ES-I3 (cell line): Measurements from ENCODE around the gene KAZN.

Experiments
- H3K36me3 ChIP-seq: 2 replicates; pipeline ENCODE4 v1.6.1; 2013; ENCODE audit warnings: mild to moderate bottlenecking, low read length, control low read depth, moderate library complexity; ENCODE audit not compliant: insufficient read depth
- H3K4me1 ChIP-seq: 2 replicates; pipeline ENCODE4 v1.6.1; 2013; ENCODE audit warnings: mild to moderate bottlenecking, control low read depth, low read length; ENCODE audit not compliant: insufficient read depth
- H3K9ac ChIP-seq: 2 replicates; pipeline ENCODE4 v1.6.1; 2013; ENCODE audit warnings: low read depth, mild to moderate bottlenecking, low read length, moderate library complexity
- H3K9me3 ChIP-seq: 2 replicates; pipeline ENCODE4 v1.6.1; 2013; ENCODE audit warnings: mild to moderate bottlenecking, low read length, moderate library complexity; ENCODE audit not compliant: control insufficient read depth, insufficient read depth

The KAZN gene

GRCh38 chr1:14939527-14940284 is 341.2 kb downstream of the KAZN start:
- no peak overlapping the region for H3K9ac ChIP-seq
- H3K36me3 ChIP-seq: no peaks in the 10 kb centered on the region
- no peaks in the 10 kb centered on the region for H3K9me3 ChIP-seq
- H3K4me1 ChIP-seq: peaks cover 25% of the 10 kb centered on the region

DNA sequence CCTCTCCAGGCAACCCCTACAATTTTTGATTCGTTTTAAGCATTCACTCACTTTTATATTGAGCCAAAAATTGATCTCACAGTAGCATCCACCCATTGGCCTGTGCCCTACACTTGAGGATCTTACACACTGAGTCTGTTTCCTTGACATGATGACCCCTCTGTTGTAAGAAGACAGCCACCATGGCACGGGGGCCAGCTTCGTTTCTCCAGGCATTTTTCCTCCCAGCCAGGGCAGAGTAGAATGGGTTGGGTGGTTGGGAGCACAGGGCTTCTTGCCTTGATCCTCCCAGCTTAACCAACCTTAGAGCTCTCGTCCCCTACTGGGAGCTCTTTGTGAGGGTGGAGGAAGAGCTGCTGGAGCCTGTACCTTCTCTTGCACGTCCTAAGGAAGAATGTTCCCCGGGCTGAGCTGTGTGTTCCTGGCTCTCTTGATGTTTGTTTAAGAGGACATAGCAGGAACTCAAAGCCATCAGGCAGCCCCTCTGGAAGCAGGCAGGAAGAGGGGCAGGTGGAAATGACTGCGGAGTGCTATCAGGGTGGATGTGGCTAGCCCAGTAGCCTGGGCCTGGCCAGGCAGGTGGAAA is 341.9 kb downstream of the KAZN start:
- Histone ChIP-seq H3K9ac (no peak overlapping the region), H3K36me3 (no peaks in the 10 kb centered on the region), H3K4me1 (peaks cover 29% of the 10 kb centered on the region), H3K9me3 (no peaks in the 10 kb centered on the region)

DNA sequence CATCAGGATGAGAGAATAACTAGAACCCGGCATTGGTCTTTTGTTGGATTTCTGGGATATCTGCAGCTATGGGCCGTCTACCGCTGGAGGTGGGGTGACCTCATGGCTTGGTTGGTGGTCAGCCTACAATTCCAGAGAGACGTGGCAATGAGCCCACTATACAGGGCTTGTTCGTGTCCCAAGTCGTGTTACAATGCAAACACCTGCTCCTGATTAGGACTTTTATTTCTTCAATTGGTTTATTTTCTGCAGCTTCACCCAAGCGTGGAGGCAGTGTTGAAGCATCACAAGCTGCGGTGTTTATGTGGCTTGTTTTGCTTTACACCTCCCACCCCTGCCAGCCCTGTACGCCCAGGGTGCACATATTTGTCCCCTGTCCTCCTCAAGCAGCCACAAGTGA is 343.4 kb downstream of the KAZN start:
- Histone ChIP-seq H3K36me3 (no peaks in the 10 kb centered on the region), H3K4me1 (peaks cover 35% of the 10 kb centered on the region), H3K9me3 (no peaks in the 10 kb centered on the region), H3K9ac (no peak overlapping the region)

GRCh38 chr1:14944471-14944985 is 346.0 kb downstream of the KAZN start:
- no peaks in the 10 kb centered on the region for H3K9me3 ChIP-seq
- H3K36me3 ChIP-seq: no peaks in the 10 kb centered on the region
- peaks cover 39% of the 10 kb centered on the region for H3K4me1 ChIP-seq
- no peak overlapping the region for H3K9ac ChIP-seq

- no peaks in the 10 kb centered on the region for H3K36me3 ChIP-seq
- peaks cover 39% of the 10 kb centered on the region for H3K4me1 ChIP-seq
- H3K9me3 ChIP-seq: no peaks in the 10 kb centered on the region
- no peak overlapping the region for H3K9ac ChIP-seq
Measured at GRCh38 chr1:14945132-14946010, 346.9 kb downstream of the KAZN start.

DNA sequence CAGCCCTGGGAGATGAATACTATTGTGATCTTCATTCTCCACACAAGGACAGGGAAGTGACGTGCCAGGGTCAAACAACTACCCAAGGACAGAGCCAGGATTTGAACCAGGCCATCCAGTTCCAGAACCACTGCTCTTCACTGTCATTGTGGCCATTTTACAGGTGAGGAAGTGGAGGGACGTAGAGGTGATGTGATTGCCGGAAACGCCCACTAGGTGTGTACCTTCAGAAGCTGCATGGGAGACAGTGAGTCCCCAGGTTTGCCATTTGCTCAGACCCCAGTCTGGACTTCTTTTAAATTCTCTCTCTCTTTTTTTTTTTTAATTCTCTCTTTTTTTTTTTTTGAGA is 347.5 kb downstream of the KAZN start:
- H3K9ac ChIP-seq: no peak overlapping the region
- H3K4me1 ChIP-seq: peaks cover 39% of the 10 kb centered on the region
- no peaks in the 10 kb centered on the region for H3K9me3 ChIP-seq
- no peaks in the 10 kb centered on the region for H3K36me3 ChIP-seq

DNA sequence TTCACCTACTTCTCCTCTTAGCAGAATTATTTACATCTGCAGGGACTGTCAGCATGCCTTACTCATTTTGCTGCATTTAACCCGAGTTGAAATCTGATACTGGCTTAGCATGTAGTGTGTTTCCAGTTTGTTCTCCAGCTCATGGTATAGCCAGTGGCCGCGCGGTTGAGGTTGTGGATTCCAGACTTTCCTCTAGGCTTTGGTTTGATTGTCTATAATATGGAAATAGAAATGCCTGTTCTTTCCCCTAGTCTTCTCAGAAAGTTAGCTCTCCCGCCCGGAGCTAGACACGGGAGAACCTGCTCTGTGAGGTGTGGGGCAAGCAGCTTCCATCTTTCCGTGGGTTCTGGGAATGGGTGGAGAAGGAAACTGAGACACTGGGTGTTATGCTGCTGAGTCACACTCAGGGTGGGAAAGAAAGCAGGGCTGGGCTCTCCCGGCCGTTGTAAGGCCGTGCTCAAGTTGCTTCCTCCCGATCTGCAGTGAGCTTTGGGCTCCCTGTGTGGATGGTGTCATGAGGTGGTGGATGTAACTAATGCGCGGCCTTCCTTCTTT is 348.3 kb downstream of the KAZN start:
- Histone ChIP-seq H3K36me3 (no peaks in the 10 kb centered on the region), H3K9me3 (no peaks in the 10 kb centered on the region), H3K4me1 (peaks cover 39% of the 10 kb centered on the region), H3K9ac (no peak overlapping the region)

DNA sequence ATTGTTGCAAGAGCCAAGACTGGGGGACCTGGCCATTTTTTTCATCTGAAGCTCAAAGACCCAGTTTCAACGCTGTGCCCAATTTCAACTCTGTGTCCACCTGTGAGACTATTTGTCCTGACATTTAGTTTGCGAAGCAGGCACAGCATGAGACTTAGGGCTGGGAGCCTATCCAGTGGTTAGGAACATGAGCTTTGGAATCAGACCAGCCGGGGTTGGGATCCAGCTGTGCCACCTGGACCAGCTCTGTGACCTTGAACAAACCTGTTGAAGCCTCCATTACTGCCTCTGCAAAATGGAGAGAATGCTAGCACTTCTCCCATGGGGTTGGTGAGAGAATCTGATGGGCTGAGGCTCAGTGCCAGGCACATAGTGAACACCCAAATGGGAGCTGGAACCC is 348.9 kb downstream of the KAZN start:
- Histone ChIP-seq H3K4me1 (peaks cover 36% of the 10 kb centered on the region), H3K9ac (no peak overlapping the region), H3K36me3 (no peaks in the 10 kb centered on the region), H3K9me3 (no peaks in the 10 kb centered on the region)

DNA sequence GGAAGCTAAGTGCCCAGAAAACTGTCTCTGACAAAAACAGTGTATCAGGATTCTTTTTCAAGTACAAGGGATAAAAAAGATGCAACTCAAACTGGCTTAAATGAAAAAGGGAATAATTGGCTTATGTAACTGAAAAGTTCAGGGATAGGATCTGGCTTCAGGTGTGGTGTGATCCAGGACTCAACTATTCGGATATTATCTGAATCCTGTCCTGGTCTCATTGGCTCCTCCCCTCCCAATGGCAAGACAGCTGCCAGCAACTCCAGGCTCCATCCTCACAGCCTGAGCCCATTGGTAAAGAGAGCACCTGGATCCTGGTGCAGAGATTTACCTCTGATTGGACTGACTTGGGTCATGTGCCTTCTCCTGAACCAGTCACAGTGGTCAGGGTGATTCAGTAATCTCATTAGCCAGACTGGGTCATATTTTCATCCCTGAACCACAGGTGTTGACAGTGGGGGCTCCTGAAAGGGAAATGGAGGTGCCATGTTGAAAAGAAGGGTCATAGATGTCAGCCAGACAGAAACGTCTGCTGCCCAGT is 349.7 kb downstream of the KAZN start:
- peaks cover 29% of the 10 kb centered on the region; the same call in 1 of the 2 replicates for H3K4me1 ChIP-seq
- no peaks in the 10 kb centered on the region for H3K36me3 ChIP-seq
- no peaks in the 10 kb centered on the region for H3K9me3 ChIP-seq
- no peak overlapping the region for H3K9ac ChIP-seq

DNA sequence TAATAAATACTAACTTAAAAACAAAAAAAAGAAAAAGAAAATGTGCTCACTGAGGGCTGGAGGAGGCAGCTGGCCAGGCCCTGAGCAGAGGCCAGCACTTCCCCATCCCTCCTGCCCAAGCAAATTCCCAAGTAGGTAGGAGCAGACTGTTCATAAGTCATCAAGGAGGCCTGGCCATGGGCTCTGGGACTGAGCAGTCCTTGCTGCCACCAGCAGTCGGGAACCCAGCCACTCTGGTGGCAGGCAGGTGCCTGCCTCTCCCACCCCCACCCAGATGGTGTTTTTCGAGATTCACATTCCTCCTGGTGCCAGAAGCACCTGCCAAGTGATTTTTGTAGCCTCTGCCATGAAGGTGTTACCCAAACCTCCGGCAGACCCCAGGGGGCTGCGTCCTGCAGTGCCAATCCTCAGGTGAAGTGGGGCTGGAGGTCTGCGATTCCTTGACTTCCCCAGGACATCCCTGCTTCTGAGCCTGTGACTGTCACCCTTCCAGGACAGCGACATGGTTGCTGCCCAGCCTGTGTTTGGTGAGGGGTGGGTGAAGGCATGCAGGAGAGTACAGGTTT is 350.9 kb downstream of the KAZN start:
- Histone ChIP-seq H3K9ac (no peak overlapping the region), H3K36me3 (no peaks in the 10 kb centered on the region), H3K9me3 (0 out of 2 replicates have a peak, but pooled peaks cover 3% of the 10 kb centered on the region), H3K4me1 (peaks cover 25% of the 10 kb centered on the region; the same call in 1 of the 2 replicates)

- H3K9me3 ChIP-seq: 0 out of 2 replicates have a peak, but pooled peaks cover 3% of the 10 kb centered on the region
- H3K9ac ChIP-seq: no peak overlapping the region
- no peaks in the 10 kb centered on the region for H3K36me3 ChIP-seq
- H3K4me1 ChIP-seq: peaks cover 19% of the 10 kb centered on the region; the same call in 1 of the 2 replicates
Measured at GRCh38 chr1:14949836-14950713, 351.6 kb downstream of the KAZN start.

- Histone ChIP-seq H3K9me3 (0 out of 2 replicates have a peak, but pooled peaks cover 3% of the 10 kb centered on the region), H3K36me3 (no peaks in the 10 kb centered on the region), H3K9ac (no peak overlapping the region), H3K4me1 (peaks cover 13% of the 10 kb centered on the region; the same call in 1 of the 2 replicates)
Measured at GRCh38 chr1:14951766-14952165, 353.3 kb downstream of the KAZN start.
